Loucy (cell line): ENCODE measurements around the gene SLC12A2.
A peak's percentile ranks its signal among the peaks of the same experiment; 100 is the strongest.

ENCODE experiments used
- H2AFZ ChIP-seq: fragments of 200-600 bp; sonication (generic); 2 replicates; pipeline ENCODE4 v1.6.0; 2016; ENCODE audit warnings: antibody characterized with exemption, mild to moderate bottlenecking, low read length, moderate library complexity
- H3F3A ChIP-seq: fragments of 200-600 bp; 2 replicates; pipeline ENCODE4 v1.6.0; 2016; ENCODE audit warnings: antibody characterized with exemption, low read depth, mild to moderate bottlenecking
- H3K27me3 ChIP-seq: fragments of 200-600 bp; sonication (generic); 2 replicates; pipeline ENCODE4 v1.6.1; 2014; ENCODE audit warnings: low read length, mild to moderate bottlenecking; ENCODE audit not compliant: insufficient read depth, poor library complexity, severe bottlenecking
- H3K36me3 ChIP-seq: fragments of 200-600 bp; sonication (generic); 2 replicates; pipeline ENCODE4 v1.6.1; 2016; ENCODE audit warnings: low read length; ENCODE audit not compliant: insufficient read depth
- H3K4me1 ChIP-seq: fragments of 200-600 bp; sonication (generic); 2 replicates; pipeline ENCODE4 v1.5.1; 2014; ENCODE audit warnings: low read length, mild to moderate bottlenecking; ENCODE audit not compliant: insufficient read depth, poor library complexity, severe bottlenecking
- H3K4me2 ChIP-seq: fragments of 200-600 bp; sonication (generic); 2 replicates; pipeline ENCODE4 v1.6.0; 2014; ENCODE audit warnings: antibody characterized with exemption, low read length, low read depth, mild to moderate bottlenecking; ENCODE audit not compliant: poor library complexity, severe bottlenecking
- H3K4me3 ChIP-seq: fragments of 200-600 bp; sonication (generic); 2 replicates; pipeline ENCODE4 v1.5.1; 2014; ENCODE audit warnings: low read length, mild to moderate bottlenecking, mixed read lengths; ENCODE audit not compliant: poor library complexity, severe bottlenecking
- H3K79me2 ChIP-seq: fragments of 200-600 bp; sonication (generic); 2 replicates; pipeline ENCODE4 v1.6.1; 2014; ENCODE audit warnings: low read length; ENCODE audit not compliant: insufficient read depth
- H3K9ac ChIP-seq: fragments of 200-600 bp; sonication (generic); 2 replicates; pipeline ENCODE4 v1.6.0; 2014; ENCODE audit warnings: mild to moderate bottlenecking, low read depth, low read length, moderate library complexity; ENCODE audit not compliant: poor library complexity, severe bottlenecking
- H3K9me2 ChIP-seq: fragments of 200-600 bp; sonication (generic); replicated peaks from 2 replicates; pipeline ENCODE4 v1.6.1; 2016; ENCODE audit warnings: low read depth, low read length, mixed read lengths
- H3K9me3 ChIP-seq: fragments of 200-600 bp; sonication (generic); 2 replicates; pipeline ENCODE4 v1.6.1; 2014; ENCODE audit warnings: mild to moderate bottlenecking, antibody characterized with exemption, low read length, low read depth; ENCODE audit not compliant: insufficient read depth
- H4K20me1 ChIP-seq: fragments of 200-600 bp; sonication (generic); 2 replicates; pipeline ENCODE4 v1.6.0; 2014; ENCODE audit warnings: antibody characterized with exemption, low read length, mild to moderate bottlenecking; ENCODE audit not compliant: insufficient read depth, poor library complexity, severe bottlenecking
- EZH2phosphoT487 ChIP-seq: fragments of 200-600 bp; IDR thresholded peaks from 2 replicates; pipeline ENCODE4 v1.6.1; 2018; ENCODE audit warnings: antibody characterized with exemption, mild to moderate bottlenecking, moderate library complexity, borderline replicate concordance
- TF ChIP-seq, protein P1 (sequence below): fragments of 200-600 bp; sonication (generic); conservative IDR thresholded peaks from 2 replicates; pipeline ENCODE4 v1.5.1; 2014; ENCODE audit warnings: mild to moderate bottlenecking, antibody characterized with exemption, low read length

Gene SLC12A2

DNA sequence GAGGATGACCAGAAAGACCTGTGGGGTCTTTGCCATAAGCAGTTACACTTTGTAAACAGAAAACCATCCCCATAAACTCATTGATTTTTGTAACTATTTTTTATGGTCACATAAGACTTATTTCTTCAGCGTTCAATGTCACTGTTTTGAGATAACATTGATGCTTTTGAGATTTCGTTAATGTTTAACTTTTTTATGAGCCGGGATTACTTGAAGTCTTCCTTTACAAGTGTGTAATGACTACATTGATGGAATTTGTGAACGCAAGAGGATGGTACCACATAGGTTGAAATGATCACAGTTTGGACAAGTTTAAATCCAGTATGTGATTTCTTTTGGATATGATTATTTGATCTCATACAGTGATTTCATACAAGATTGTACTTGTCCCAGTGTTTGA, 1.8 kb downstream of the SLC12A2 start:
- Histone ChIP-seq H3K4me1 (peaks cover 22% of the 10 kb centered on the region), H3K9ac (peak overlapping the region; percentile 63), H3K27me3 (no peaks in the 10 kb centered on the region), H3K4me2 (peak overlapping the region; percentile 87), H3F3A (no peaks in the 10 kb centered on the region), H2AFZ (no peak overlapping the region), H3K79me2 (peaks cover 13% of the 10 kb centered on the region), H4K20me1 (peaks cover 12% of the 10 kb centered on the region), H3K9me3 (no peaks in the 10 kb centered on the region), H3K36me3 (no peaks in the 10 kb centered on the region), H3K9me2 (no peaks in the 10 kb centered on the region), H3K4me3 (peak overlapping the region; percentile 77)
- TF ChIP-seq, protein P1, sequence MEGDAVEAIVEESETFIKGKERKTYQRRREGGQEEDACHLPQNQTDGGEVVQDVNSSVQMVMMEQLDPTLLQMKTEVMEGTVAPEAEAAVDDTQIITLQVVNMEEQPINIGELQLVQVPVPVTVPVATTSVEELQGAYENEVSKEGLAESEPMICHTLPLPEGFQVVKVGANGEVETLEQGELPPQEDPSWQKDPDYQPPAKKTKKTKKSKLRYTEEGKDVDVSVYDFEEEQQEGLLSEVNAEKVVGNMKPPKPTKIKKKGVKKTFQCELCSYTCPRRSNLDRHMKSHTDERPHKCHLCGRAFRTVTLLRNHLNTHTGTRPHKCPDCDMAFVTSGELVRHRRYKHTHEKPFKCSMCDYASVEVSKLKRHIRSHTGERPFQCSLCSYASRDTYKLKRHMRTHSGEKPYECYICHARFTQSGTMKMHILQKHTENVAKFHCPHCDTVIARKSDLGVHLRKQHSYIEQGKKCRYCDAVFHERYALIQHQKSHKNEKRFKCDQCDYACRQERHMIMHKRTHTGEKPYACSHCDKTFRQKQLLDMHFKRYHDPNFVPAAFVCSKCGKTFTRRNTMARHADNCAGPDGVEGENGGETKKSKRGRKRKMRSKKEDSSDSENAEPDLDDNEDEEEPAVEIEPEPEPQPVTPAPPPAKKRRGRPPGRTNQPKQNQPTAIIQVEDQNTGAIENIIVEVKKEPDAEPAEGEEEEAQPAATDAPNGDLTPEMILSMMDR: no peak
- TF ChIP-seq EZH2phosphoT487: no peak

DNA sequence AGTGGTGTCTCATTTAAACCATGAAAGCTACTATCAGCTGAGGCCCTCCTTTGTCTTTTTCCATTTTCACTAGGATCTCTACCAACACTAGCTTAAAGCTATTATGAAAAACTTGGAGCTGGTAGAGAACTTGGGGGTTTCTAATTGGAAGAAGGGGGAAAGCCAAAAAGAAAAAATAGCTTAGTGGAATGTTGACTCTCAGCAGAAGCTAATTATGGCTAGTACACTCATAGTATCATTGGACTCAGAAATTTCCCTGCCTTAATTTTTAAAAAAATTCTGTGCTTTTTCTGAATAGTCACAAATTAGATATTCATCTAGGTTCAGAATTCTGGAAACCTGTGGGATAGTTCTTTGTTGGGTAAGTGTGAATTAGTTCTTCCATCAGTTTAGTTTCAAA, 8.0 kb downstream of the SLC12A2 start:
- Histone ChIP-seq H3K4me1 (peaks cover 7% of the 10 kb centered on the region), H3K79me2 (peaks cover 7% of the 10 kb centered on the region; the same call in 1 of the 2 replicates), H3K9me2 (no peaks in the 10 kb centered on the region)

DNA sequence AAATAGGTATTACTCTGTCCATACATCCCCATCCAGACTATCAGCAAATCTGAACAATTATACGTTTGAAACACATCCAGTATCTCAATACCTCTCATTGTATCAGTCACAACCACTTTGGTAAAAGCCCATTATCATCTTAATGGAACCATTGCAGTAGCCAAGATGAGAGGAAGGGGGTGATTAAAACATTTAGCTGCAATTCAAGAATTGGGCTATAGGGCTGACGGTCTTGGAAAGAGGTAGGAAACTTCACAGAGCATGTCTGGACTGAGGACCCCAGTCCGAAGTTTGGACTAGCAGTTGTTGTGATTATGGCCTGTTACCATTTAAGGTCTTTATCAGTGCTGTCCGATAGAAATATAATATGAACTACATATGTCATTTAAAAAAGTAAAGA, 8.6 kb downstream of the SLC12A2 start:
- H3K4me2 ChIP-seq: no peak overlapping the region
- no peak overlapping the region for H3K4me3 ChIP-seq
- TF ChIP-seq, protein P1: no peak
- no peak for TF ChIP-seq EZH2phosphoT487
- H3K9me2 ChIP-seq: no peaks in the 10 kb centered on the region
- H3K9me3 ChIP-seq: peaks cover 3% of the 10 kb centered on the region; the same call in 1 of the 2 replicates
- peaks cover 7% of the 10 kb centered on the region; the same call in 1 of the 2 replicates for H3K79me2 ChIP-seq
- no peaks in the 10 kb centered on the region for H3K36me3 ChIP-seq
- H3K4me1 ChIP-seq: peaks cover 7% of the 10 kb centered on the region
- no peaks in the 10 kb centered on the region for H3F3A ChIP-seq
- H4K20me1 ChIP-seq: peaks cover 3% of the 10 kb centered on the region
- no peaks in the 10 kb centered on the region for H3K27me3 ChIP-seq
- H2AFZ ChIP-seq: no peak overlapping the region
- H3K9ac ChIP-seq: no peak overlapping the region

More for the DNA sequence above, 8.0 kb downstream of the SLC12A2 start:
- Histone ChIP-seq H2AFZ (no peak overlapping the region), H3K4me2 (no peak overlapping the region), H3K27me3 (no peaks in the 10 kb centered on the region), H3K9me3 (no peaks in the 10 kb centered on the region), H4K20me1 (peaks cover 4% of the 10 kb centered on the region), H3K4me3 (no peak overlapping the region), H3K9ac (no peak overlapping the region), H3F3A (no peaks in the 10 kb centered on the region), H3K36me3 (no peaks in the 10 kb centered on the region)
- TF ChIP-seq, protein P1: no peak
- no peak for TF ChIP-seq EZH2phosphoT487
